Lower leg skin (tissue), 4 donors: ENCODE data around the gene BNC2. TPM values are rescaled to one million over a fixed set of nuclear protein-coding genes. Genes with fewer than 3 reads are reported as not detected.

ENCODE experiments used
- DNase-seq, 2 donors: peaks; one replicate each; pipeline ENCODE4 v3.0.0-alpha.2; 2019; ENCODE audit warnings: low spot score in 2 of 2
- H3K4me3 ChIP-seq: fragments of 200-600 bp; sonication (generic); 2 replicates; pipeline ENCODE4 v1.5.1; 2017; ENCODE audit warnings: mild to moderate bottlenecking, low read depth; ENCODE audit not compliant: poor library complexity, severe bottlenecking
- CTCF ChIP-seq, 3 donors: fragments of 450-650 bp; IDR thresholded peaks; one replicate each; pipeline ENCODE4 v1.5.1; 2016; ENCODE audit warnings: antibody characterized with exemption in 3 of 3, mild to moderate bottlenecking in 3 of 3, moderate library complexity in 2 of 3
- POLR2A ChIP-seq, 2 donors: fragments of 450-650 bp; IDR thresholded peaks; one replicate each; pipeline ENCODE4 v1.6.1; 2016 to 2017; ENCODE audit warnings: antibody characterized with exemption in 2 of 2, mild to moderate bottlenecking in 1 of 2, moderate library complexity in 1 of 2
- WGBS, 2 donors: methylation state at CpG; one replicate each; pipeline ENCODE4 v1.1.5; 2018; 5-methylcytosine and 5-hydroxymethylcytosine counted together
- intact Hi-C: fragments of 100-400 bp; cut with DNase I; formaldehyde crosslinking; loops from one replicate; pipeline ENCODE4 v1.15.0; 2023; ENCODE audit warnings: low total_unique reads
- total RNA-seq, 4 donors: library from RNA; depleted of rRNA; stranded (reverse); fragments of >200 nt; gene quantifications; one replicate each; pipeline ENCODE4 v1.1.0, GENCODE V29; 2016

BNC2 gene
- total RNA-seq, 4 donors from 2014 or later: 1.7 to 8.5 (median 3.7) TPM

- no peak for DNase-seq
- no peak overlapping the region for H3K4me3 ChIP-seq
- WGBS, 2 donors: 84 to 91% methylated on average over 3 of the region's 3 CpGs
- TF ChIP-seq CTCF (IDR thresholded peaks at IDR 0.05) (no peak), POLR2A (IDR thresholded peaks at IDR 0.05) (no peak)
- intact Hi-C loops: no loop called here
Observed at GRCh38 chr9:16833296-16833835, 37.1 kb downstream of the BNC2 start.

GRCh38 chr9:16832101-16832500 lies 38.4 kb downstream of the BNC2 start:
- no peak overlapping the region for H3K4me3 ChIP-seq
- TF ChIP-seq POLR2A (IDR thresholded peaks at IDR 0.05): no peak
- no peak for TF ChIP-seq CTCF (IDR thresholded peaks at IDR 0.05)
- no peak for DNase-seq
- intact Hi-C loops: no loop called here
- WGBS, 2 donors: 85 to 94% methylated on average over 3 of the region's 3 CpGs

- WGBS, 2 donors: 59 to 63% methylated on average over 4 of the region's 4 CpGs
- H3K4me3 ChIP-seq: no peak overlapping the region
- DNase-seq: no peak
- no peak for TF ChIP-seq POLR2A (IDR thresholded peaks at IDR 0.05)
- TF ChIP-seq CTCF (IDR thresholded peaks at IDR 0.05): no peak
- intact Hi-C loops: no loop called here
Observed at GRCh38 chr9:16830806-16831205, 39.7 kb downstream of the BNC2 start.

- 8 to 9% methylated on average over 22 to 29 of the region's 30 CpGs for WGBS, 2 donors
- intact Hi-C loops: no loop called here
- DNase-seq: peak in 1 of 2 donors; percentile 31
- TF ChIP-seq CTCF (IDR thresholded peaks at IDR 0.05) (no peak), POLR2A (IDR thresholded peaks at IDR 0.05) (no peak)
- no peak overlapping the region for H3K4me3 ChIP-seq
Observed at GRCh38 chr9:16828340-16829281, 41.9 kb downstream of the BNC2 start.

GRCh38 chr9:16825971-16826625 lies 44.4 kb downstream of the BNC2 start:
- intact Hi-C loops: no loop called here
- 63 to 77% methylated on average over 5 of the region's 5 CpGs for WGBS, 2 donors

More at GRCh38 chr9:16825971-16826625, 44.4 kb downstream of the BNC2 start:
- DNase-seq: no peak
- H3K4me3 ChIP-seq: no peak overlapping the region
- TF ChIP-seq POLR2A (IDR thresholded peaks at IDR 0.05) (no peak), CTCF (IDR thresholded peaks at IDR 0.05) (no peak)
